Body of pancreas (tissue), 4 donors: ENCODE measurements around the gene KAT6B. TPM values are rescaled to one million over a fixed set of nuclear protein-coding genes. Genes with fewer than 3 reads are reported as not detected.
"Not testable (repeated sequence)": the region's sequence is repeated elsewhere in the genome, so short reads cannot be mapped to it uniquely, and the experiment has no call there.

ENCODE experiments used
- ATAC-seq: fragments of 150-250 bp; one replicate; pipeline ENCODE4 v1.9.1; 2016
- DNase-seq, 4 donors: peaks; one replicate each; pipeline ENCODE4 v3.0.0-alpha.2; 2019
- H3K27ac ChIP-seq, 4 donors: fragments of 200-600 bp; sonication (generic); 1 replicate in 3 of 4; 2 replicates in 1 of 4; pipeline versions ENCODE4 v1.5.1 to v1.6.1; 2016 to 2019; ENCODE audit warnings: mild to moderate bottlenecking in 1 of 4, mixed read lengths in 1 of 4, moderate library complexity in 1 of 4
- H3K27me3 ChIP-seq, 2 donors: fragments of 200-600 bp; sonication (generic); one replicate each; pipeline ENCODE4 v1.6.0; 2016; ENCODE audit warnings: mild to moderate bottlenecking in 1 of 2
- H3K36me3 ChIP-seq, 2 donors: fragments of 200-600 bp; sonication (generic); replicated peaks in 1 of 2; 2 replicates each; pipeline ENCODE4 v1.5.1; 2016; ENCODE audit warnings: low read depth in 2 of 2; ENCODE audit not compliant: insufficient read depth in 1 of 2
- H3K4me1 ChIP-seq: fragments of 200-600 bp; sonication (generic); one replicate; pipeline ENCODE4 v1.6.0; 2016
- H3K4me3 ChIP-seq, 2 donors: fragments of 200-600 bp; sonication (generic); 1 replicate in 1 of 2; 2 replicates in 1 of 2; pipeline ENCODE4 v1.5.1; 2016 to 2019
- H3K9me3 ChIP-seq, 3 donors: fragments of 200-600 bp; sonication (generic); 1 replicate in 2 of 3; 2 replicates in 1 of 3; pipeline ENCODE4 v1.5.1; 2016
- POLR2A ChIP-seq, 3 donors: fragments of 450-650 bp; IDR thresholded peaks; one replicate each; pipeline ENCODE4 v1.6.1; 2016; ENCODE audit warnings: antibody characterized with exemption in 3 of 3, mild to moderate bottlenecking in 2 of 3
- WGBS, 2 donors: methylation state at CpG; one replicate each; pipeline ENCODE4 v1.1.5; 2017; 5-methylcytosine and 5-hydroxymethylcytosine counted together
- intact Hi-C: fragments of 100-400 bp; cut with DNase I; formaldehyde crosslinking; loops from one replicate; pipeline ENCODE4 v1.15.1; 2023
- total RNA-seq, 2 donors: library from RNA; depleted of rRNA; stranded (reverse); fragments of >200 nt; gene quantifications; one replicate each; pipeline ENCODE4 v1.1.0, GENCODE V29; 2016
- TF ChIP-seq, protein P1 (sequence below), 7 experiments: fragments of 450-650 bp in 4 of 7; fragments of 200-600 bp in 3 of 7; sonication (generic) in 3 of 7; IDR thresholded peaks; one replicate each; pipeline ENCODE4 v1.5.1; 2016 to 2019; ENCODE audit warnings: antibody characterized with exemption in 7 of 7

The KAT6B gene
- total RNA-seq, 2 donors from 2014 or later: 39.9 to 45.9 TPM

- Histone ChIP-seq H3K4me3 (no peak overlapping the region), H3K27me3 (no peaks in the 10 kb centered on the region), H3K27ac (no peak overlapping the region), H3K36me3 (no peaks in the 10 kb centered on the region), H3K4me1 (peaks cover 16% of the 10 kb centered on the region), H3K9me3 (no peaks in the 10 kb centered on the region)
- intact Hi-C loops: no loop called here
- no peak for TF ChIP-seq POLR2A (IDR thresholded peaks at IDR 0.05)
- TF ChIP-seq, protein P1, sequence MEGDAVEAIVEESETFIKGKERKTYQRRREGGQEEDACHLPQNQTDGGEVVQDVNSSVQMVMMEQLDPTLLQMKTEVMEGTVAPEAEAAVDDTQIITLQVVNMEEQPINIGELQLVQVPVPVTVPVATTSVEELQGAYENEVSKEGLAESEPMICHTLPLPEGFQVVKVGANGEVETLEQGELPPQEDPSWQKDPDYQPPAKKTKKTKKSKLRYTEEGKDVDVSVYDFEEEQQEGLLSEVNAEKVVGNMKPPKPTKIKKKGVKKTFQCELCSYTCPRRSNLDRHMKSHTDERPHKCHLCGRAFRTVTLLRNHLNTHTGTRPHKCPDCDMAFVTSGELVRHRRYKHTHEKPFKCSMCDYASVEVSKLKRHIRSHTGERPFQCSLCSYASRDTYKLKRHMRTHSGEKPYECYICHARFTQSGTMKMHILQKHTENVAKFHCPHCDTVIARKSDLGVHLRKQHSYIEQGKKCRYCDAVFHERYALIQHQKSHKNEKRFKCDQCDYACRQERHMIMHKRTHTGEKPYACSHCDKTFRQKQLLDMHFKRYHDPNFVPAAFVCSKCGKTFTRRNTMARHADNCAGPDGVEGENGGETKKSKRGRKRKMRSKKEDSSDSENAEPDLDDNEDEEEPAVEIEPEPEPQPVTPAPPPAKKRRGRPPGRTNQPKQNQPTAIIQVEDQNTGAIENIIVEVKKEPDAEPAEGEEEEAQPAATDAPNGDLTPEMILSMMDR (IDR thresholded peaks at IDR 0.05): no peak
- 87 to 96% methylated on average over 5 of the region's 5 CpGs for WGBS, 2 donors
- ATAC-seq (no peak), DNase-seq (no peak)
Measured at GRCh38 chr10:74873803-74874454, 47.5 kb downstream of the KAT6B start.

DNA sequence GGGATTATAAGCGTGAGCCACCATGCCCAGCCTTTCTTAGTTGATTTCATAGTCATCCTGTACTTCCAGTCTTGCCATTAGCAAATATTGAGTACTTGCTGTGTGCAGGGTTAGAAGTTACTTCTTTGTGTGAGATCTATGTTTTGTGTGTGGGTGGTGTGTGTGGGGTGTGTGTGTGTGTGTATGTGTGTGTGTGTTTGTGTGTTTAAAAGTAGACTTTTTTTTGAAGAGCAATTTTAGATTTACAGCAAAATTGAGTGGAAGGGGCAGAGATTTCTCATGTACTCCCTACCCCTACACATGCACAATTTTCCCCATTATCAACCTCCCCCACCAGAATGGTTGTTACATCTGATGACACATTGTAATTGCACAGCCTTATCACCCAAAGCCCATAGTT is 48.2 kb downstream of the KAT6B start:
- Histone ChIP-seq H3K27me3 (no peaks in the 10 kb centered on the region), H3K36me3 (no peaks in the 10 kb centered on the region), H3K4me1 (peaks cover 16% of the 10 kb centered on the region), H3K9me3 (no peaks in the 10 kb centered on the region), H3K4me3 (no peak overlapping the region), H3K27ac (no peak overlapping the region)
- DNase-seq: no peak
- ATAC-seq: no peak
- 93 to 100% methylated on average over 1 of the region's 1 CpG for WGBS, 2 donors
- intact Hi-C loops: no loop called here
- no peak for TF ChIP-seq POLR2A (IDR thresholded peaks at IDR 0.05)
- TF ChIP-seq, protein P1 (IDR thresholded peaks at IDR 0.05): no peak

DNA sequence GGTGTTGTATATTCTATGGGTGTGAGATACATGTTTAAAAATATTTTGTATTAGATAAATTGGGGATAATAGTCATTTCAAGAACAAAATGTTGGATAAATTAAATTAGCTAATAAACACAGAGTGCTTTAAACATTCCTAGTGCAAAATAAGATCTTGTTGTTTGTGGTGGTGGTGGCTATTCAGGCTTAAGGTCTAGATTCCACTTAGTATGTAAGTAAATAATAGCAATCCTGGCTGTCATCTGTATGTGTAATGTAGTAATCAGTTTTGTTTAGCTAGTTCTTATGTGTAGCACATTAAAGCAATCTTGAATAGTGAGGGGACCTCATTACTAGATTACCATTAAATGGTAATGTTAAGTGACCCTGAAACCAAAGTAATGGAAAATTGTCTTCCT is 48.7 kb downstream of the KAT6B start:
- H3K27ac ChIP-seq: no peak overlapping the region
- H3K4me1 ChIP-seq: peaks cover 16% of the 10 kb centered on the region

DNA sequence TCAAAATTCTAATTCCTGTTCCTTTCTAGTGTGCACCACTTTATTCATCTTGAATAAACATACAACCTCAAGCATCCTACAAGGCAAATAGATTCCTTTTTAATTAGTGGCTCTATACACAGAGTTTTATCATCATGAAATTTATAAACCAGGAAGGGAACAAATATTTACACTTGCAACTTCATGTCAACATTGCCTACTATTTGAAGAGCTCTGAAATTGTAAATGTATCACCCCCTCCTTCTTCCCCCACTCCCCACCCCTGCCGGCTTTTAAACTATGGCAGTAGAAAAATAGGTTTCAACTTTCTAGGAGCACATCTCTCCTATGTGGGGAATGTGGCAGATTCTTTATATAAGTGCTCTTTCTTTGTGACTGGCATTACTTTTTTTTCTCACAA is 49.6 kb downstream of the KAT6B start:
- no peaks in the 10 kb centered on the region for H3K9me3 ChIP-seq
- no peak overlapping the region for H3K27ac ChIP-seq
- no peak for DNase-seq
- no peaks in the 10 kb centered on the region for H3K36me3 ChIP-seq
- H3K27me3 ChIP-seq: no peaks in the 10 kb centered on the region
- WGBS, 2 donors: 4 to 7% methylated on average over 1 of the region's 1 CpG
- TF ChIP-seq, protein P1 (IDR thresholded peaks at IDR 0.05): no peak
- no peak for TF ChIP-seq POLR2A (IDR thresholded peaks at IDR 0.05)
- intact Hi-C loops: no loop called here
- no peak overlapping the region for H3K4me3 ChIP-seq
- peaks cover 16% of the 10 kb centered on the region for H3K4me1 ChIP-seq
- ATAC-seq: no peak

More for the DNA sequence above, 48.7 kb downstream of the KAT6B start:
- H3K36me3 ChIP-seq: no peaks in the 10 kb centered on the region
- TF ChIP-seq, protein P1 (IDR thresholded peaks at IDR 0.05): no peak
- no peak for TF ChIP-seq POLR2A (IDR thresholded peaks at IDR 0.05)
- no peaks in the 10 kb centered on the region for H3K9me3 ChIP-seq
- no peak overlapping the region for H3K4me3 ChIP-seq
- H3K27me3 ChIP-seq: no peaks in the 10 kb centered on the region
- no peak for DNase-seq
- intact Hi-C loops: no loop called here
- no peak for ATAC-seq

- H3K27me3 ChIP-seq, H3K27ac ChIP-seq, H3K4me3 ChIP-seq, ATAC-seq, DNase-seq, intact Hi-C loops, H3K9me3 ChIP-seq, H3K36me3 ChIP-seq: not testable (repeated sequence)
- peaks cover 23% of the 10 kb centered on the region for H3K4me1 ChIP-seq
- 92 to 93% methylated on average over 5 of the region's 5 CpGs for WGBS, 2 donors
Measured at GRCh38 chr10:74877054-74877453, 50.7 kb downstream of the KAT6B start.
